Esophagus muscularis mucosa (tissue), 4 donors: Measurements from ENCODE around the gene BRPF1. TPM values are rescaled to one million over a fixed set of nuclear protein-coding genes. Genes with fewer than 3 reads are reported as not detected.

Experiments used
- DNase-seq: peaks from one replicate; pipeline ENCODE4 v3.0.0-alpha.2; 2017; ENCODE audit errors: extremely low spot score
- H3K27ac ChIP-seq, 4 donors: fragments of 200-600 bp; sonication (generic); replicated peaks in 1 of 4; 1 replicate in 3 of 4; 2 replicates in 1 of 4; pipeline ENCODE4 v1.5.1; 2016 to 2019; ENCODE audit warnings: mild to moderate bottlenecking in 1 of 4
- H3K27me3 ChIP-seq, 4 donors: fragments of 200-600 bp; sonication (generic); one replicate each; pipeline versions ENCODE4 v1.5.1 to v1.6.0; 2016 to 2019
- H3K36me3 ChIP-seq, 4 donors: fragments of 200-600 bp; sonication (generic); one replicate each; pipeline ENCODE4 v1.5.1; 2016 to 2019
- H3K4me1 ChIP-seq, 4 donors: fragments of 200-600 bp; sonication (generic); one replicate each; pipeline ENCODE4 v1.5.1; 2016 to 2019
- H3K4me3 ChIP-seq, 4 donors: fragments of 200-600 bp; sonication (generic); 1 replicate in 2 of 4; 2 replicates in 2 of 4; pipeline ENCODE4 v1.5.1; 2016 to 2019; ENCODE audit warnings: mild to moderate bottlenecking in 4 of 4, moderate library complexity in 1 of 4
- H3K9me3 ChIP-seq, 4 donors: fragments of 200-600 bp; sonication (generic); 1 replicate in 3 of 4; 2 replicates in 1 of 4; pipeline ENCODE4 v1.5.1; 2016 to 2019
- CTCF ChIP-seq, 3 experiments: fragments of 200-600 bp in 2 of 3; fragments of 450-650 bp in 1 of 3; sonication (generic) in 2 of 3; IDR thresholded peaks; one replicate each; pipeline ENCODE4 v1.5.1; 2017 to 2019; ENCODE audit warnings: antibody characterized with exemption in 3 of 3, mild to moderate bottlenecking in 2 of 3, moderate library complexity in 1 of 3
- EP300 ChIP-seq: sonication (generic); formaldehyde crosslinking; IDR thresholded peaks from one replicate; pipeline ENCODE4 v1.6.1; 2017; ENCODE audit warnings: antibody characterized with exemption
- POLR2A ChIP-seq: fragments of 450-650 bp; IDR thresholded peaks from one replicate; pipeline ENCODE4 v1.6.1; 2017; ENCODE audit warnings: antibody characterized with exemption, moderate library complexity, mild to moderate bottlenecking, low read depth
- POLR2AphosphoS5 ChIP-seq, 2 donors: sonication (generic); formaldehyde crosslinking; IDR thresholded peaks; one replicate each; pipeline ENCODE4 v1.6.1; 2017; ENCODE audit warnings: antibody characterized with exemption in 2 of 2
- WGBS: methylation state at CpG from one replicate; pipeline ENCODE4 v1.1.5; 2018; 5-methylcytosine and 5-hydroxymethylcytosine counted together
- intact Hi-C: fragments of 100-400 bp; cut with DNase I; formaldehyde crosslinking; loops from one replicate; pipeline ENCODE4 v1.15.1; 2023
- total RNA-seq, 4 donors: library from RNA; depleted of rRNA; stranded (reverse); fragments of >200 nt; gene quantifications; one replicate each; pipeline versions ENCODE4 v1.1.0 to v1.2.1, GENCODE V29; 2016

Gene BRPF1
- total RNA-seq, 4 donors from 2014 or later = 16.2 to 23.3 (median 21.1) TPM

- 92% methylated on average over 1 of the region's 1 CpG for whole genome bisulfite sequencing
- Histone ChIP-seq H3K4me1 (peaks cover 3 to 18% (median 14%) of the 10 kb centered on the region in 4 donors), H3K4me3 (no peak overlapping the region), H3K9me3 (no peaks in the 10 kb centered on the region), H3K27me3 (no peaks in the 10 kb centered on the region), H3K36me3 (no peaks in the 10 kb centered on the region), H3K27ac (no peak overlapping the region)
- intact Hi-C loops = loop anchor here (5.0 to 10.0 kb wide), 2 partner anchors 75 to 507 kb away; partner anchors contain the start of genes ARPC4 and TADA3
- DNase-seq = no peak
- no peak for TF ChIP-seq POLR2A
- TF ChIP-seq POLR2AphosphoS5 (IDR thresholded peaks at IDR 0.05) = no peak
- no peak for TF ChIP-seq CTCF (IDR thresholded peaks at IDR 0.05)
- no peak for TF ChIP-seq EP300
These were observed 14.0 kb upstream of the BRPF1 start for GRCh38 chr3:9717563-9717962.

GRCh38 chr3:9718118-9718517 lies 13.4 kb upstream of the BRPF1 start:
- Histone ChIP-seq H3K4me3 (no peak overlapping the region), H3K27ac (no peak overlapping the region), H3K36me3 (no peaks in the 10 kb centered on the region), H3K4me1 (peaks cover 3 to 18% (median 14%) of the 10 kb centered on the region in 4 donors), H3K27me3 (no peaks in the 10 kb centered on the region), H3K9me3 (no peaks in the 10 kb centered on the region)
- WGBS = 69% methylated on average over 4 of the region's 4 CpGs
- DNase-seq = no peak
- TF ChIP-seq EP300 = no peak
- intact Hi-C loops = loop anchor here (5.0 to 10.0 kb wide), 2 partner anchors 74 to 507 kb away; partner anchors contain the start of genes ARPC4 and TADA3

- peaks cover under 1 to 5% (median 3%) of the 10 kb centered on the region in 4 donors for H3K4me1 ChIP-seq
- H3K27me3 ChIP-seq = no peaks in the 10 kb centered on the region
- TF ChIP-seq POLR2AphosphoS5 (IDR thresholded peaks at IDR 0.05) (no peak), POLR2A (no peak), CTCF (IDR thresholded peaks at IDR 0.05) (no peak), EP300 (no peak)
- no peak for DNase-seq
- WGBS = 34% methylated on average over 7 of the region's 7 CpGs
- intact Hi-C loops = no loop called here
- H3K9me3 ChIP-seq = no peaks in the 10 kb centered on the region
- H3K27ac ChIP-seq = no peak overlapping the region
- no peak overlapping the region for H3K4me3 ChIP-seq
- no peaks in the 10 kb centered on the region for H3K36me3 ChIP-seq
These were observed 10.4 kb upstream of the BRPF1 start for GRCh38 chr3:9721015-9721699.

- Histone ChIP-seq H3K27me3 (no peaks in the 10 kb centered on the region), H3K4me3 (no peak overlapping the region), H3K36me3 (no peaks in the 10 kb centered on the region), H3K9me3 (no peaks in the 10 kb centered on the region), H3K27ac (no peak overlapping the region), H3K4me1 (no peaks in the 10 kb centered on the region)
- 87% methylated on average over 2 of the region's 2 CpGs for WGBS
- no peak for TF ChIP-seq POLR2A
- no peak for TF ChIP-seq POLR2AphosphoS5 (IDR thresholded peaks at IDR 0.05)
- TF ChIP-seq EP300 = no peak
- TF ChIP-seq CTCF (IDR thresholded peaks at IDR 0.05) = no peak
- intact Hi-C loops = no loop called here
- DNase-seq = no peak
These were observed 9.9 kb upstream of the BRPF1 start for GRCh38 chr3:9721700-9722060.

GRCh38 chr3:9725775-9726515 lies 5.6 kb upstream of the BRPF1 start:
- WGBS = 70% methylated on average over 4 of the region's 4 CpGs
- no peaks in the 10 kb centered on the region for H3K9me3 ChIP-seq
- no peaks in the 10 kb centered on the region for H3K27me3 ChIP-seq
- no peaks in the 10 kb centered on the region for H3K36me3 ChIP-seq
- no peak overlapping the region for H3K4me3 ChIP-seq
- intact Hi-C loops = no loop called here
- no peak for DNase-seq
- H3K4me1 ChIP-seq = peaks cover 0 to 15% (median 12%) of the 10 kb centered on the region in 4 donors
- H3K27ac ChIP-seq = no peak overlapping the region
- TF ChIP-seq CTCF (IDR thresholded peaks at IDR 0.05) (no peak), EP300 (no peak), POLR2A (no peak), POLR2AphosphoS5 (IDR thresholded peaks at IDR 0.05) (no peak)
